Psoas muscle (tissue), 8 donors: ENCODE measurements around the gene EXOC3L1. TPM values are rescaled to one million over a fixed set of nuclear protein-coding genes. Genes with fewer than 3 reads are reported as not detected.

Experiments
- ATAC-seq, 4 donors: fragments of 200-7000 bp; cut with Tn5 transposase; one replicate each; pipeline ENCODE4 v1.9.1; 2020; ENCODE audit warnings: moderate library complexity in 3 of 4, mild to moderate bottlenecking in 2 of 4
- DNase-seq, 2 donors: peaks; one replicate each; pipeline ENCODE4 v3.0.0-alpha.2; 2020
- H3K27ac ChIP-seq: fragments of 200-600 bp; one replicate; pipeline ENCODE4 v1.8.0; 2022
- H3K27me3 ChIP-seq, 3 donors: fragments of 200-600 bp in 1 of 3; one replicate each; pipeline versions ENCODE4 v1.6.1 to v1.8.0; 2013 to 2022; ENCODE audit warnings: low read length in 2 of 3, mild to moderate bottlenecking in 2 of 3, moderate library complexity in 1 of 3; ENCODE audit not compliant: insufficient read depth in 3 of 3
- H3K36me3 ChIP-seq, 2 donors: fragments of 200-600 bp in 1 of 2; one replicate each; pipeline versions ENCODE4 v1.6.1 to v1.8.0; 2013 to 2022; ENCODE audit warnings: low read depth in 1 of 2, mild to moderate bottlenecking in 1 of 2, moderate library complexity in 1 of 2; ENCODE audit not compliant: insufficient read depth in 1 of 2
- H3K4me1 ChIP-seq: fragments of 200-600 bp; one replicate; pipeline ENCODE4 v1.8.0; 2022
- H3K4me3 ChIP-seq: fragments of 200-600 bp; one replicate; pipeline ENCODE4 v1.8.0; 2022; ENCODE audit warnings: mild to moderate bottlenecking
- H3K9me3 ChIP-seq: fragments of 200-600 bp; one replicate; pipeline ENCODE4 v1.8.0; 2022
- CTCF ChIP-seq: fragments of 200-600 bp; IDR thresholded peaks from one replicate; pipeline ENCODE4 v1.8.0; 2022; ENCODE audit warnings: antibody characterized with exemption
- WGBS, 3 donors: extraction: QIAGEN DNeasy Blood & Tissue Kit; methylation state at CpG; one replicate each; pipeline versions ENCODE4 v1.1.6 to v1.1.7; 2013; 5-methylcytosine and 5-hydroxymethylcytosine counted together
- intact Hi-C, 2 donors: fragments of 100-400 bp; cut with DNase I; formaldehyde crosslinking; loops; one replicate each; pipeline versions ENCODE4 v1.11.0 to v1.14.2; 2022
- polyA plus RNA-seq, 3 donors: library from polyadenylated mRNA; stranded (reverse); fragments of 200-250 nt; gene quantifications; one replicate each; pipeline ENCODE4 v1.2.3, GENCODE V29; 2013
- total RNA-seq, 4 donors: library from RNA; stranded (reverse); fragmentation: NEBNext Ultra II Directional in 2 of 4; extraction: Animal tissue kit (Norgen Biotek cat#: 25700) in 2 of 4; gene quantifications; one replicate each; pipeline versions ENCODE4 v1.2.1 to v1.2.4, GENCODE V29; 2021 to 2023
- donor health status: healthy with polysubstance abuse.
- donor health status: DM: no; HTN: no; CAD: no; lungs with moderate emphysema.
- donor health status: Bipolar disorder and iron deficiency.
- donor health status: healthy.
- donor health status: DM: yes; HTN: yes; CAD: no.
- donor health status: DM: no; HTN: no; CAD: no.
- donor health status: DM: no; HTN: no; CAD: no.
- donor health status: DM: yes; HTN: yes; CAD: no.

The EXOC3L1 gene
- total and polyA plus RNA-seq, 7 donors = 0.84 to 3.4 (median 1.2) TPM

DNA sequence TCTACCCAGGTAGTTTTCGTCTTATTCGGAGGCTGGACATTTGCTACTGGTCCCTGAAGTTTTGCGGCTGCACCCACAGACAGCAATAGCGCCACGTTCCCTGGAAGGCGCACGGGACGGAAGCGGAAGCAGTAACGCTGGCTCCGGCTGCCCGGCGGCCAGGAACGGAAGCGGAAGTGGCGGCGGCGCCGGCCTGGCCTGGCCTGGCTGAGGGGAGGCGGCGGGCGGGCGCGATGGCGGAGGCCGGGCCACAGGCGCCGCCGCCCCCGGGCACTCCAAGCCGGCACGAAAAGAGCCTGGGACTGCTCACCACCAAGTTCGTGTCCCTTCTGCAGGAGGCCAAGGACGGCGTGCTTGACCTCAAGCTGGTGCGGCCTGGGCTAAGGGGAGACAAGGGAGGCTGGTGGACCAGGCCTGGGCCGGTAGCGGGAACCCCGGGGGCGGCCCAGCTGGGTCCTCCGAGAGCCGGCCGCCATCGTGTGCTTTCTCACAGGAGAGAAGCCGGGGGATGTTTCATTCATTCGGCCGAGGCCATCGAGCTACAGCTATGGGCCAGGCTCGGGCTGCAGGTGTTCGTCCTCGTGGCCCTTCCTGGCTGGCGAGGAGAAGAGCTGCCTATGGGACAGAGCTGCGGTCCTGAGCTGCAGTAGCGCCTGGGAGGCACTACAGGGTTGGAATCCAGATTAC is 2.2 kb upstream of the EXOC3L1 start, which contains the start of gene E2F4:
TSS of gene E2F4 (plus strand) at position 161 of the 687 bp plus-strand sequence. CDS start at position 234, 73 bp downstream.
- intact Hi-C loops = loop anchor here in 1 of 2 donors (5.0 kb wide), 1 partner anchor 35 kb away; the partner anchor contains the start of gene TMEM208
- peaks cover 25% of the 10 kb centered on the region for H3K4me1 ChIP-seq
- peak within 1 kb of the TSS; percentile 87 for H3K27ac ChIP-seq
- no peaks in the 10 kb centered on the region for H3K9me3 ChIP-seq
- H3K4me3 ChIP-seq = peak within 1 kb of the TSS; percentile 100
- peaks cover 11 to 36% of the 10 kb centered on the region in 2 donors for H3K36me3 ChIP-seq
- TF ChIP-seq CTCF = no peak
- no peaks in the 10 kb centered on the region for H3K27me3 ChIP-seq
- DNase-seq (peak; percentile 92 to 96), ATAC-seq (peak; percentile 94 to 97 (median 96))
- WGBS, 3 donors = 0 to 1% (median 0%) methylated on average over 52 to 54 of the region's 54 CpGs

DNA sequence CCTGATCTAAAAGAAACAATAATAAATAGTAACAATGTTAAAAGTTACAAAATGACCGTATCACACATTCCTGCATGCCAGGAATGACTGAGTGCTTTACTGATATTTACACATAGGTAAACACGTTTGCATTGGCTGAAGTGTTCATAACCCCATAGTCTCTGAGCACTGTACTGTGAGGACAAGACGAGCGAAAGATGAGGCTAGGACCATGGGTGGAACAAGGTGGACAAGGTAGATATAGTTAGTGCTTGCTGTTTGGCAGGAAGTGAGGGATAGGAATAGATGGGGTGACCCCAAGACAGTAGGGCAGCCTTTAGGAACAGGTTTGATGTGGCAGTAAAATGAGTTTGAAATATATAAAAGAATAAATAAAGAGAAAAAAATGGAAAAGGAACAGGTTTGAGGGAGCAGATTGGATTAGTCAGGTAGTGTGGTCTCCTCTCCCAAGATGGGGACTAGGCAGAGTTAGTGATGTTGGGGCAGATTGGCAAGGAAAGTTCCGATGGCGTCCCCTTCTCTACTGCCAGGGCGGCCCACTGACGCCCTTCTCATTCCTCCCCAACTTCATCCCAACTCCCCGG is 1.6 kb upstream of the EXOC3L1 start:
- ATAC-seq (peak in 1 of 4 donors; percentile 1), DNase-seq (no peak)
- peaks cover 11 to 30% of the 10 kb centered on the region in 2 donors for H3K36me3 ChIP-seq
- H3K27me3 ChIP-seq = no peaks in the 10 kb centered on the region
- H3K4me3 ChIP-seq = peak overlapping the region; percentile 100
- WGBS, 3 donors = 22 to 25% (median 23%) methylated on average over 9 of the region's 9 CpGs
- TF ChIP-seq CTCF = no peak
- no peaks in the 10 kb centered on the region for H3K9me3 ChIP-seq
- intact Hi-C loops = loop anchor here in 1 of 2 donors (5.0 kb wide), 1 partner anchor 36 kb away; the partner anchor contains the start of gene TMEM208
- H3K4me1 ChIP-seq = peaks cover 25% of the 10 kb centered on the region
- peak overlapping the region; percentile 87 for H3K27ac ChIP-seq

DNA sequence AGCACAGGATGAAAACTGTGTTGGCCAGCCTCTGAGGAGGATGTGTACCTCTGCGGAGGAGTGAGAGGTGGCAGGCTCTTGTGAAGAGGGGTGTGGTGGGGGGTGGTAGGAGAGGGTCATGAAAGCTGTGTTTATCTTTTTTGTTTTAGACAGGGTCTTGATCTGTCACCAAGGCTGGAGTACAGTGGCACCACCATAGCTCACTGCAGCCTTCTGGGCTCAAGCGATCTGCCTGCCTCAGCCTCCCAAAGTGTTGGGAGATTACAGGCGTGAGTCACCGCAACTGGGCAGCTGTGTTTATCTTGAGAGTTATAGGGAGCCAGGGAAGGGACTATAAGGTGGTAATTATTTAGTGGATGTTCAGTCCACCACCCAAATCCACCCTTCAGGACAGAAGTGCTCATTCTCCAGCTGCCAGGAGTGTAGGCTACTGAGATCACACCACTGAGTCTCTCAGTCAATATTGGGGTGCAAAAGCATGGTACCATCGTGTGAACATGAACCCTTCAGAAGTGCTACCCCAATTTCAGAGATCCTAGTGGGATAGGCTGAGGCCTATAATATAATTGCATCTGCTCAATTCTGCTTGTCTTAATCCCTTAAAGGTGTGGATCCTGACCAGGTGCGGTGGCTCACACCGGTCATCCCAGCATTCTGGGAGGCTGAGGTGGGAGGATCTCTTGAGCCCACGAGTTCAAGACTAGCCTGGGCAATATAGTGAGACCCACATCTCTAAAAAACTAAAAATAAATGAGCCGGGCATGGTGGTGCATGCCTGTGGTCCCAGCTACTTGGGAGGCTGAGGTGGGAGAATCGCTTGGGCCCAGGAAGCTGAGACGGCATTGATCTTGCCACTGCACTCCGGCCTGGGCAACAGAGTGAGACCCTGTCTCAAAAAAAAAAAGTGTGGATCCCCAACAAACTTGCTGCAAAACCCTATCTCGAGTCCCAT is 788 bp upstream of the EXOC3L1 start:
- Histone ChIP-seq H3K27ac (peak overlapping the region; percentile 87), H3K4me1 (peaks cover 28% of the 10 kb centered on the region), H3K36me3 (peaks cover 10 to 22% of the 10 kb centered on the region in 2 donors), H3K27me3 (no peaks in the 10 kb centered on the region), H3K4me3 (no peak overlapping the region), H3K9me3 (no peaks in the 10 kb centered on the region)
- ATAC-seq = no peak
- DNase-seq = no peak
- intact Hi-C loops = loop anchor here in 1 of 2 donors (5.0 kb wide), 1 partner anchor 37 kb away; the partner anchor contains the start of gene TMEM208
- 74 to 80% (median 79%) methylated on average over 13 of the region's 13 CpGs for WGBS, 3 donors
- no peak for TF ChIP-seq CTCF

GRCh38 chr16:67188798-67189197 is 1.1 kb downstream of the EXOC3L1 start:
- peaks cover 39% of the 10 kb centered on the region for H3K4me1 ChIP-seq

More at GRCh38 chr16:67188798-67189197, 1.1 kb downstream of the EXOC3L1 start:
- TF ChIP-seq CTCF = no peak
- Histone ChIP-seq H3K27me3 (no peaks in the 10 kb centered on the region), H3K27ac (no peak overlapping the region), H3K4me3 (no peak overlapping the region), H3K36me3 (peaks cover 0 to 3% of the 10 kb centered on the region in 2 donors), H3K9me3 (no peaks in the 10 kb centered on the region)
- ATAC-seq = no peak
- intact Hi-C loops = no loop called here
- WGBS, 3 donors = 87 to 90% (median 88%) methylated on average over 15 of the region's 15 CpGs
- peak in 1 of 2 donors; percentile 51 for DNase-seq
